Stimulated activated CD4-positive, alpha-beta T cell treated with anti-CD3 and anti-CD28 coated beads, TNF-alpha, amount 100 ng/mL, for 24 hours (primary cell): ENCODE data around the gene CACNA1H.

Source experiments
- DNase-seq, 3 experiments: peaks; one replicate each; pipeline ENCODE4 v3.0.0-alpha.2; 2020; ENCODE audit warnings: low read depth in 3 of 3

Gene CACNA1H

DNA sequence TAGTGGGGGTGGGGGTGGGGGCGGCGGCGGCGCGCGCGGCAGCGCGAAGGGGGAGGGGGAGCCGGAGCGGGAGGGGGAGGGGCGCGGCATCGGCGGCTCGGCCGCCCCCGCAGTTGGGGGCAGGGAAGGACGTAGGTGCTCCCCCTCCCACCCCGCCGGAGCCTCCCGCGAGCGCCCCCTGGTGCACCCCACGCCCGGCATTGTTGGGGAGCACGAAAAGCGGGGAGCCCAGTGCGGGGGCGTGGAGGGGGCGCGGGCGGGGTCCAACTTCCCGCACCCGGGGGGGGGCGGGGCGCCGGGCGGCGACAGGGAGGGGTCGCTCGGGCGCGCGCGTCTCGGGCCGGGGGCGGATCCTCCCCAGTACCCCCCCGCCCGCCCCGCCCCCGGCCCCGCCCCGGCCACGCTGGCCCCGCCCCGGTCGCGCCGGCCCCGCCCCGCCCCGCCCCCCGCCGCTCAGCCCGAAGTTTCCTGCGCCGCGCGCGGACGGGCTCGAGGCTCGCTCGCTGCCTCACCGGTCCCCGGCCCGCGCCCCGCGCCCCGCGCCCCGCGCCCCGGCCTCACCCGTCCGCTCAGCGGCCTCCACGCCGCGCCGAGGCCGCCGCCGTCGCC, at the start of gene CACNA1H:
CACNA1H (plus strand) TSS at position 456 of the 609 bp plus-strand sequence. CDS start 632 bp downstream, outside the sequence.
- peak; percentile 7 to 46 (median 32) for DNase-seq

DNA sequence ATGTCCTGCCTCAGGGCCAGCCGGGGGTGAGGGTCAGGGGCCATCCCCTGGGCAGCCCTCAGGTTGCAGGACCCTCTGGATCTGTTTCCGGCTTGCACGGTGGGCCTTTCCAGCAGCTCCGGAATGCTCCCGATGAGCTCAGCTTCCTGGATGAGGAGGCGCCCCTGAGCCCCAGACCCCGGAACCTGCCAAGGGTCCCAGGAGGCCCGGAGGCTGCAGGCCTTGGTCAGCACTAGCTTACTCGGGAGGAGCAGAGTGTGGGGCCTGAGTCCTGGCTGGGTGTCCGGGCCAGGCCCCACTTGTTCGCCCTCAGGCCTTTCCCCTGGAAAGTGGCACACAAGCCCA, 49.3 kb upstream of the CACNA1H start:
- DNase-seq = no peak

DNA sequence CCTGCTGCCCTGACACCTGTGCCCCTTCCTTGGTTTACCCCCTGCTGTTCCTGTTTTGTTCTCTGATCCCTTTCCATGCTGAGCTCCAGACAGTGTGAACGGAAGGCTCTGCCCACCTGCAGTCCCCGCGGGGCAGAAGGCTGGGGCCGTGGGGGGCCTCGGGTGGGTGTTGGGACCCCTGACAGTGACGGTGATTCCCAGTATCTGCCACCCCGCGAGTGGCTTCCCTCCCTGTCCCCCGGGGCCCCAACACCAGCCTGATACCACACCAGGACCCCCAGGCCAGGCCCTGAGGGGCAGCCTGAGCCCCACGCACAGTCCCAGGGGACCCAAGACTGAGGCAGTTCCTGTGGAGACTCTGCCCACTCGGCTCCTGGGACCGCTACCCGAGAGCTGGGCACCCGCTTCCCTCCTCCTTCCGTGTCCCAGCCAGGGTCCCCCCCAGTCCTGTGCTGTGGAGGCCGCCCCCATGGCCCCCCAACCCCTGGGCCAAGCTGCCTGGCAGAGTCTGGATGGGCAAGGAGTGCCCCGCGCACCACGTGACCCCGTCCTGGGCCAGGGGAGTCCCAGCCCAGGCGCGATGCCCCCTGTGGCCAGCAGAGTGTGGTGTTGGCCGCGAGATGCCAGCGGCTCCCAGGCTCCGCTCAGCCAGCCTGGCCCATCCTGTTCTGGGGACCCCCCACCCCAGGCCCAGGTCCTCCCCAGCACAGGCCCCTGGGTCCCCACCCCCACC, 46.9 kb upstream of the CACNA1H start:
- peak in 2 of 3 experiments; percentile 7 to 46 for DNase-seq

DNA sequence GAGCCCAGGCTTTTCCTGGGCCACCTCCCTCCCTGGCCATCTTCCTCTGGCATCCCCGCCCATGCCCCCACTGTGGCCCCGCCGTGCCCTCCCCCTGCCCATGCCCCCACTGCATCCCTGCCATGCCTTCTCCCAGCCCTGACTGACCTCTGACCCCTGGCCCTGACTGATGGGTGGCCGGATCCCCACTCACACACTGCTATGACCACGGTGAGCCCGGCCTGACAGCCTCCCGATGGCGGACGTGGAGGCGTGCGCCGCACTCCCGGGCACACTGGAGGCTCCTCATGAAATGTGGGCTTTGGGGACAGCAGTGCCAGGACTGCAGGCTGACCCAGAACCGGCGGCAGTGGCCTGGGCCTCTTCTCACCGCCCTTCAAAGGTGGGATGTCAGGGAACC, 46.2 kb upstream of the CACNA1H start:
- no peak for DNase-seq

DNA sequence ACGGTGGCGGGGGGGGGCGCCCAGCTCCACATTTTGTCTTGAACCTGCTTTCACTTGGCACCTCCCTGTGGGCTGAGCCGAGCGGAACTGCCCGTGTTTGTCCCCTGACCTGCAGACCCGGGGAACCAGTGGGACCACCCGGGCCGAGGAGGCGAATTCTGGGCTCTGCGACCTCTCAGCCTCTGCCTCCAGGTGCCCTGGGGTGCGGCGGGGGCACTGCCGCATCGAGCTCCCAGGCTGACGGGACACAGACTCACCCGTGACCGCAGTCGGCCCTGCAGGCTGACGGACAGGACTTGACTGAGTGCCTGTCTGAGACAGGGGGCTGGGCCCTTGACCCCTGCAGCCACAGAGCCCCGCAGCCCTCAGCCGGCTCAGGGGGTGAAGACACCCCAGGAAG, 45.8 kb upstream of the CACNA1H start:
- DNase-seq = no peak

DNA sequence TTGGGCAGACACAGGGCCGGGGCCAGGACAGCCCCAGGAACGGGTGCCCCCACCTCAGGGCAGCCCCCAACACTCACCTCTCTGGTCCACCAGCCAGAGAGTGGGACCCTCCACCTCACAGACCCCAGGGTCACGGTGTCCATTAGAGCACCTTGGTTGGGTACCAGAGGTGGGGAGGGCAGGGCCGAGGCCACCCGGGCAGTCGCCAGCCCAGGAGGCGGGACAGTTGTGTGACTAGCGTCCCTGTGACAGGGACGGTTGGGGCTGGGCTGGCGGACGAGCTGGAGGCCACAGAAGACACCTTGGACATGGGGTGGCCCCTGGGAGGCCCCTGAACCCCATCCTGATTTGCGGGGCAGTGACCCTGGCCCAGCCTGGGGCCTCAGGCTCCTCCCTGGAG, 45.2 kb upstream of the CACNA1H start:
- no peak for DNase-seq

DNA sequence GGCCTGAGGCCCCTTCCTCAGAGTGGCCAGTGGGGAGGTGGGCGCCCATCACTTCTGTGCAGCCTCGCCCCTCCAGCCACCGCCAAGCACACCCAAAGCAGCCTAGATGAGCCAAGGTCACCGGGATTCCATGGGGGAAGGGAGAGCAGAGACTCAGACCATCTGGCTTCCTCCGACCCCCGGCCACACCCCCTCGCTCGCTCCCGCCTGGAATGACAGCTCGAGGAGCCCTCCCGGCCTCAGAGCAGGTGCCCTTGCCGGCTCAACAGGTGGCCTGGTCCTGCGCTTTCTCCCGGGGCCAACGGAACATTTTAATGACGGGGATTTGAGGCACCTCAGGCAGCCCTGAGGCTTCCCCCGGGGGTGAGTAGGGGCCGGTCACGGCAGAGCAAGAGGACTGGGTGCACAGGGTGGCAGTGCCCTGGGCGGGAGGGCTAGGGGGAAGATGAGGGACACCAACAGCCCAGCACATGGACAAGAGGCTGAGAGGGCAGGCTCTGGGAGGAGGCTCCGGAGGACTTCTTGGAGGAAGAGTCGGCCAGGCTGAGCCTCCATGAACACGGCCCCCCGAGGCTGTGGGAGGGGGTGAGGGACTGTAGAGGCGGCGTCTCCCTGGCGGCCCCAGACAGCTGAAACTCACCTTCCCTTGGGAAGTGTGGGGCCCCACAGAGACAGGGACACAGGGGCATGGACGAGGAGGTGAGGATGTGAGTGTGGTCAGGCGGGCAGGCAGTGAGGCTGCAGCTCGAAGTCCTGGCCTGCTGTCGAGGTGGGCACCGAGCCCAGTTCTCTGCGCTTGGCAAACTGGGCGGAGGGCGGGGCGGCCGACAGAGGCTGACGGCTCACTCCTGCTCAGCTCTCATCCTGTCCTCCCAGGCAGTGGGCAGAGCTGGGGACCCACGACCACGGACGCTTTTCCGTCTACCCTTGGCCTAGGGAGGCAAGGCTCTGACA, 44.3 kb upstream of the CACNA1H start:
- DNase-seq = no peak

DNA sequence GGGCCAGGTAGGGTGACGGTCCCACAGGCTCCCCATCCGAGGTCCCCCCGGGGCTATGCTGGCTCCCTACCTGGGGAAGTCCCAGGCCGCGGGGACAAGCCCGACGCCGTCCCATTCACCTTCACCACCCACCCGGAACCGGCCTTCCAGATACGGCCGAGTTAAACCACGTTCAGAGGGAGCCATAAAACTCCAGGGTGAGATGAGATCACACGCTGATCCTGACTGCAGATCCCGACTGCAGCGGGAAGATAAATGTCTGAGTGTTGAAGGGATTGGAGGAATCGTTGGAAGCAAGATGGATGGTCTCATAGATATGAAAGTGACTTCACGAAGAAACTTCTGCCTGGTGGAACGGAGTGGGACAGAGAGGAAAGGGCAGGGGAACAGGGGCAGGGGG, 43.3 kb upstream of the CACNA1H start:
- DNase-seq = no peak

DNA sequence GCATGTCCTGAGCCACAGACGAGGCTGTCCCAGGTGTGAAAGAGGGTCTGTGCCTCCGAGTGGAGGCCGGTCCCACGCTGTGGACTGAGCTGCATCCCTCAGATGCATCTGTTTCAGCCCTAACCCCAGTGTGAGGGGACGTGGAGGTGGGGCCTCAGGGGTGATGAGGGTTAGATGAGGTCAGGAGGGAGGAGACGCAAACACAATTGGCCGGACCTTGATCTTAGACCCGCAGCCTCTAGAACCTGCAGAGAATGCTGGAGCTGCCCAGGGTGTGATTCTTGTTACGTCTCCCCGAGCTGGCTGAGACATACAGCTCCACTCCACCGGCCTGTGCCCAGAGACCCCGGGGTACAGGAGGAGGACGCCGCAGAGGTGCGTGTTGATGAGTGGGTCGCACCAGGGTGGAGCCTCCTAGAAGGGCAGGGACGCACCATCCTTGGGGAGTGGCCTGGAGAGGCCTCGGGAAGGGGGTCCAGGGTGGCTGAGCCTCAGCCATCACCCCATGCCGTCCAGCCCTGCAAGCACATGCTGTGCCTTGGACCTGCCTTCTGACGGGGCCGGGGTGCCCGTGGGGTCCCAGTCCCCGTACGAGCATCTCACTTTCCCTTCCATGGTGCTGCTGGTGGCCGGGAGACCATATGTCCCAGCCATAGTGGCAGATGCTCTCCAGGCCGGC, 40.3 kb upstream of the CACNA1H start:
- no peak for DNase-seq

DNA sequence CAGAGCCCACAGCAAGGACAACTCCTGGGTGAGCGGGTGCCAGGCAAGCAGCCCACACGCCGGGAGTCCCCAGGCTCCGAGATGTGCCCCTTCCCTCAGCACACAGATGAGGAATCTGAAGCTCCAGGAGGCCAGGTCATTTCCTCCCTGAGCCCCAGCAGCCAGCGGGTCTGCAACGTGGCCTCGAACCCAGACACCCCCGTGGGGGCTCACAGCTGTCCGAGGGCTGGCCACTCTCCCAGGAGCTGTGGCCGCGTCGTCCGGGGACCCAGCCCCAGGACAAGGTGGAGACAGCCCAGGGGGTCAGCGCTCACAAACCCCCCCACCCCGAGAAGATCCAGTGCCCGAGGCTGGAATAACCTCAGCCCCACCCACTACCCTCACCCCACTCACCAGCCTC, 39.4 kb upstream of the CACNA1H start:
- DNase-seq = no peak

DNA sequence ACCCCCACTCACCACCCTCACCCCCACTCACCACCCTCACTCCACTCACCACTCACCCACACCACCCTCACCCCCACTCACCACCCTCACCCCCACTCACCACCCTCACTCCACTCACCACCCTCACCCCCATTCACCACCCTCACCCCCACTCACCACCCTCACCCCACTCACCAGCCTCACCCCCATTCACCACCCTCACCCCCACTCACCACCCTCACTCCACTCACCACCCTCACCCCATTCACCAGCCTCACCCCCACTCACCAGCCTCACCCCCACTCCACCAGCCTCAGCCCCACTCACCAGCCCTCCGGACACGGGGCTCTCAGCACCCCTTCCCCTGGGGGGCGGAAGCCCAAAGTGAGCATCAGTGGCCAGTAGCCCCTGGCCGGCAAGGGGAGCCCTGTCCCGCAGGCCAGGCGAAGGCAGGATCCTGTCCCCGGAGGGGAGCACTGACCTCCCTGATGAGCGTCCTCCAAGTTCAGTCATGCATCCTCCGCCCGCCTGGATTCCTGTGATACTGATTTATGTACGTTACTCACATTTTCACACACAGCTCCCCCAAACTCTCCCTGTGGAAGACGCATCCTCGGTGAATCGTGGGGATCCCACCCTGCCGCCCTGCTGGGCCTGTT, 38.9 kb upstream of the CACNA1H start:
- DNase-seq = no peak

DNA sequence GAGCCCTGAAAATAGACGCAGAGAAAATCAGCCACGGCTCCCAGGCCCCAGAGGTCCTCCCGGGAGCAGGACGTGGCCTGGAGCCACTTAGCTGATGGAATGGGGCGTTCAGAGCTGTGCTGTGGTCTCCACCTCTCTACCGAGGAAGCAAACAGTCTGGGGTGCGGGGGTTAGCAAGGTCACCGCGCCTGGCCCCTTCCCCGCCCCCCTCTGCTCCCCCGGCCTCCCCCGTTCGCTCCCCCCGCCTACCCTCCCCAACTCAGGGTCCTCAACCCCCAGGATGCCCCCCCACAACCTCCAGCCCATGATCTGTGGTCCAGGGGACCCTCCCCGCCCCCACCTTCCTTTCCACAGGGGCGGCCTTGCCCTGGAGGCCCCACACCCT, 36.2 kb upstream of the CACNA1H start:
- DNase-seq = no peak

DNA sequence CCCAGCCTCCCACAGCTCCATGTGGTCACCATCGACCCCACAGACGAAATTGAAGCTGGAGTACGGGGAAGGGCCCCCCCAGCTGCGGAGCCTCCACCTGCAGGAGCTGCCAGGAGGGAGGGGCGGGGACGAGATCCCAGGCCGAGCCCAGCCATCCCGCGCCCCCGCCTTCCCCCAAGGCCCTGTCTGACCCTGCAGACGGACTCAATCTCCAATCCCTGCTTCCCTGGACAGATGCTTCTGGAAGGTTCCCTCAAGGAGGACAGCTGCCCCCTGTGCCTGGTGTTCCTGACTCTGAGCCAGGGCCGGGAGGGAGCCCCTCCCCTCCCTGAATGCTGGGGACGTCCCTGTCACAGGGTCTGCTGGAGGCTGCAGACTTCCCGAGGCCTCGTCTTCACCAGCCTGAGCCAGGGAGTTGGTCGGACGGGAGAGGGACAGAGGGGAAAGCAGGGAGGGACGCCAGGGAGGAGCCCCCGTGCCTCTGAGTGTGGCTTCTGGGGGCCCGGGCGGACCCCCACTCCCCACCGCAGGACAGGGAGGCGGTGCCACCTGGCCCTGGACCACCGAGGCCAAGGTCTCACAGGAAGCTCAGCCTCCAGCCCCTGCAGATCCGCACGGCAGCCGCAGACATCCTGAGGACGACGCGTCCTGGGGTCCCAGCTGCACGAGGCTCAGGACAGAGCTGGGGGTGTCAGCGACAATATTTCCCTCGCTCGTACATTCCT, 35.6 kb upstream of the CACNA1H start:
- DNase-seq = no peak

DNA sequence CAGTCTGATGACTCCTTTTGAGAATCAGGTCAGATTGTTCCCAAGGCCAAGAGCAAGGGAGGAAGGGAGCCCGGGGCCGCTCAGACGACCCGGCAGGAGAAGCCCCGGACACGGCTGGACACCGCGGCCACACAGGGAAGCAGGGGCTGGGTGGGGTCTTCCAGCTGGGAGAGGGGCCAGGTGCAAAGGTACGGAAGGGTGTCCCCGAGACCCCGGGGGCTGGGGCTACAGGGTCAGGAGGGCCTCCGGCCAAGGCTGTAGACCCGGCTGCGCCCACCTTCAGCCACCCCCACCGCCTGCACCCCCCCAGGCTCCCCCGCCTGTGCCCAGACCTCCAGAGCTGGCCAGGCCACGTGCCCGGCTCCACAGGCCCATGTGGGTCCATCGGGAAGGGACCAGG, 35.0 kb upstream of the CACNA1H start:
- DNase-seq = no peak

DNA sequence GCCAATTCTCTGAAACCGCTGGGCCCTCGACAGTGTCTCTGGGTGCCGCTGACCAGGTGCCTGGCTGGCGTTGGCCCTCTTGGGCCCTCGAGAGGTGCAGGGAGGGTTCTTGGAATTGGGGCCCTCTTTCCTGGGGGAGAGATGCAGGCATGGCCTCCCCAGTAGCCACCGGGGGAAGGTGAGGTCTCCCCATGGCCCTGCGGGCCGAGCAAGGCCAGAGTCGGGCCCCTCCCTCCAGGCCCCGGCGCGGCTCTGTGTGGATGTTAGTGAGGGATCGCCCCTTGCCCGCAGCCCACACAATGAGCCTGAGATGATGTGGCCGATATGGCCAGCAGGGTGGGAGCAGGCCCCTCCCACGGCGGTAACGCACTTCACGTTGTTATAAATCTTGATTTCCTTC, 33.8 kb upstream of the CACNA1H start:
- no peak for DNase-seq

DNA sequence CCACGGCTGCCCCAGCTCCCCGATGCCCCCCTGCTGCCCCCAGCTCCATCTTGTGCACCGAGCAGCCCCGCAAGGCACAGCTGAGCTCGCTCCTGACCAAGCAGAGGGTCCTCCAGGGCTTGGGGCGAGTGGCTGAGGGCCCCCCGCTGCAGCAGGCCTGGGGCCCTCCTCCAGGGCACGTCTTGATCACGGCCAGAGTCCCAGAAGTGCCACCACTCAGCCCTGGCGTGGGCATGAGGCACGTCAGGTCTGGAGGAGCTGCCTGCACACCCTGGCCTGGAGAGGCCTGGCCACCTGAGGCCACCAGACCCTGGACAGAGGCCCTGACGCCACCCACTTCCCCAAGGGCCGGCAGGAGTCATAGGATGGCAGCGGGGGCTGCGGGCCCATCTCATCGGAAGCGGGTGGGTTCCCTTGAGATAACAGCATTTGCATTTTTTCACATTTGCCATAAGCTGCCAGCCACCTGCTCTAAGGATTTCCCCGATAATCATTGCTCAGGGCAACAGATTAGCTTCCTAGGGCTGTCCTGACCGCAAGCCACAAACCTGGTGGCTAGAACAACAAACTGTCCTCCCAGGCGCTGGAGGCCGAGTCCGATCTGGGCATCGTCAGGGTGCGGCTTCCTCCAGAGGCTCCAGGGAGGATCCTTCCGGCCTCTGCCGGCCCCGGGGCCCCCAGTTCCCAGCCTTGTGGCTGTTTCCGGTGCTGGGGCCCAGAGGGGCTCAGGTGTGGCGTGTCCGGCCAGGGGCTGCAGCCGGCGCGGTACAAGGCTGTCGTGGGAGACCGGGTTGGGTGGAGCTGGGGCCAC, 32.9 kb upstream of the CACNA1H start:
- DNase-seq = no peak

DNA sequence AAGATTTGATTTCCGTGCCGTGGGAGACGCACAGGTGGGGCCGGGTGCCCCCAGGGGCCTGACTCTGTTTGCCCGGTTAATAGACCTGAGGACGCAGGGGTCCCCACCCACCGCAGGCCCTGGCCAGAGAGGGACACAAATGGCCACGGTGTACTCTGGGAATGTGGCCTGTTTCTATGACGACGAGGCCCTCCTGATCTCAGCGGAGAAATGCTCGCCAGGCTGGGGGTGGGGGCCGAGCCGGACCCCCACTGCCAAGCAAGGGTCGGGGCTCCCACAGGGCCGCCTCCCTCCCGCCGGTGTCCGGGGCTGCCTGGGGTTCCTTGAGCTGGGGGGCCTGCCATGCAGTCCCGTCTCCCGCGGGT, 32.3 kb upstream of the CACNA1H start:
- DNase-seq = no peak

DNA sequence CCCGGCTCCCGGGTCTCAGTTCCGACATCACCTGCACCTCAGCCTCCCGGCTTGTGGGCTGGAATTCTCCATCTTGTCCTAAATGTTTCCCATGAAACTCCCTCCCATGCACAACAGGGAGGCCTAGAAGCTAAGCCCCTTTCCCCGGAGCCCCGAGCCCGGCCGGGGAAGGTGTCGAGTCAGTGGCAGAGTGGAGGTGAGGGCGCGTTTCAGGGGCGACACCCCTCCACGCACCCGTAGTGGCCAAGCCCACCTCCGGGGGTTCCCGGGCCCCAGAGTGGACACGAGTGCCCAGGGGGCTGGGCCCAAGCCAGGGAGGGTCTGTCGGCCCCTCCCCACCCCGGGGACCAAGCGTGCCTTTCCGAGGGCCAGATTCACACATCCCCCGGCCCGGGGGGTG, 31.9 kb upstream of the CACNA1H start:
- DNase-seq = no peak

DNA sequence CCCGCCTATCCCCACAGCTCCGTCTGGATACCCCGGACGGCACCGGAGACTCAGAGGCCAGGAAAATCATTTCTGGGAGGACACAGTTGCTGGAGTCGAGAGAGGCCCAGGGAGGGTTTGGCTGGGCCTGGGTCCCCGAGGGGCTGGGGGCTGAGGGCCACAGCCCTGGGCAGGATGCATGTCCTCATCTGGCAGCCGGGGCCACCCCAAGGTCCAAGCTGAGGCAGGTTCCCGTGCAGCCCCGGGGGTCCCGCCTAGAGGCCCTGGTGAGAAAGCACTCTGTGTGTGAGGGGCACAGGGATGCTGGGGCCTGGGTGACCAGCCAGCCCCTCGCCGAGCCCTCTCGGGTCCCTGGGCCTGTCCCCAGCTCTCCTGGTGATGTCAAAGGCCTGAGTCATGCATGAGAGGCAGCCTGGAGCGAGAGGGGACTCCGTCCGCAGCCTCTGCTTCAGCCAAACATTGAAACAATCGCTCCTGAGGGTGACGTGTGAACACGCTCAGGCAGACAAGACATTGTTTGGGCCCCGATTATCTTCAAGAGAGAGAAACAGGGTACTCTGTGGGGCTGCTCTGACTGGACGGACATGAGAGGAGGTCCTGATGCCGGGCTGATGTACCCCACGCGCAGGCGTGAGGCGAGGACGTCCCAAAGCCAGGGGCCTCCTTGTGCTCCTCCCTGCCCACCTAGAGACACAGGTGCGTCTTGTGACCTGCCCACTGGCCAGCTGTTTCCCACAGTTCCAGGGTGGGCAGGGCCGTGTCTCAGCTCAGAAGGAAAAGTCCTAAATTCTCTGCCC, 31.1 kb upstream of the CACNA1H start:
- no peak for DNase-seq
